GM20000 (cell line): ENCODE data around the gene SMAP1.

ENCODE experiments used
- DNase-seq: peaks from one replicate; pipeline ENCODE4 v3.0.0; 2012; ENCODE audit warnings: low spot score
- CTCF ChIP-seq: IDR thresholded peaks from 2 replicates; pipeline ENCODE4 v1.5.1; 2012; ENCODE audit warnings: mild to moderate bottlenecking, control low read depth; ENCODE audit errors: extremely low read depth, missing control alignments

The SMAP1 gene

GRCh38 chr6:70680396-70680795 lies 12.7 kb downstream of the SMAP1 start:
- DNase-seq, result no peak
- TF ChIP-seq CTCF, result no peak

GRCh38 chr6:70684794-70685493 lies 17.3 kb downstream of the SMAP1 start:
- TF ChIP-seq CTCF, result no peak
- no peak for DNase-seq

GRCh38 chr6:70685494-70686180 lies 18.0 kb downstream of the SMAP1 start:
- no peak for TF ChIP-seq CTCF
- DNase-seq, result no peak

GRCh38 chr6:70686548-70687133 lies 19.0 kb downstream of the SMAP1 start:
- no peak for TF ChIP-seq CTCF

GRCh38 chr6:70693887-70694286 lies 26.2 kb downstream of the SMAP1 start:
- TF ChIP-seq CTCF, result no peak
- no peak for DNase-seq

More at GRCh38 chr6:70686548-70687133, 19.0 kb downstream of the SMAP1 start:
- peak; percentile 23 for DNase-seq

- TF ChIP-seq CTCF, result no peak
- no peak for DNase-seq
Observed at GRCh38 chr6:70694371-70694770, 26.7 kb downstream of the SMAP1 start.
